HCT116 (cell line): ENCODE data around the gene DNASE1L3. TPM values are rescaled to one million over a fixed set of nuclear protein-coding genes. Genes with fewer than 3 reads are reported as not detected.
A peak's percentile ranks its signal among the peaks of the same experiment; 100 is the strongest.

ENCODE experiments used
- ATAC-seq: fragments of 200-7000 bp; cut with Tn5 transposase; 2 replicates; pipeline ENCODE4 v1.9.1; 2020; ENCODE audit warnings: mild to moderate bottlenecking, moderate library complexity
- BruUV-seq: library from RNA; stranded (reverse); fragments of 400-500 nt; replicated peaks from 2 replicates; lab custom pipeline; 2021; lab: Mats Ljungman, UMichigan
- CTCF ChIA-PET: fragments of 300-600 bp; sonication (Branson Sonifier 250); formaldehyde crosslinking; loops from one replicate; lab custom pipeline; 2021; ENCODE audit warnings: antibody characterized with exemption; lab: Charles Lee
- POLR2A ChIA-PET: fragments of 300-600, 350-600 bp; sonication (Branson Sonifier 250); formaldehyde crosslinking; loops from one replicate; lab custom pipeline; 2021; ENCODE audit warnings: antibody characterized with exemption; lab: Charles Lee
- RAD21 ChIA-PET, 2 experiments: fragments of 300-600 bp; sonication (Branson Sonifier 250); formaldehyde crosslinking; loops; one replicate each; lab custom pipeline; 2023; ENCODE audit warnings: low total read pairs in 2 of 2; ENCODE audit not compliant: uncharacterized antibody in 2 of 2, unreplicated experiment in 2 of 2, low non-redundant PET in 1 of 2; lab: Charles Lee
- DNase-seq: peaks from one replicate; pipeline ENCODE4 v3.0.0-alpha.2; 2010; ENCODE audit warnings: low read depth, low spot score
- H2AFZ ChIP-seq: fragments of 200-600 bp; shearing (Covaris generic), sonication (generic); 2 replicates; pipeline ENCODE4 v1.6.1; 2017; ENCODE audit warnings: low read depth, mixed run types, mixed read lengths, antibody characterized with exemption, low read length; ENCODE audit not compliant: poor library complexity, severe bottlenecking
- H3K27ac ChIP-seq: 2 replicates; pipeline ENCODE4 v1.5.1; 2012; ENCODE audit warnings: low read depth, low read length
- H3K27me3 ChIP-seq: fragments of 200-600 bp; sonication (generic); 2 replicates; pipeline ENCODE4 v1.6.1; 2016; ENCODE audit warnings: mixed run types, low read length, mixed read lengths; ENCODE audit not compliant: insufficient read depth
- H3K36me3 ChIP-seq, 2 experiments: fragments of 200-500 bp in 1 of 2; fragments of 200-600 bp in 1 of 2; sonication (Bioruptor generic) in 1 of 2; sonication (generic) in 1 of 2; 2 replicates each; pipeline versions ENCODE4 v1.5.1 to v1.6.1; 2014 to 2016; ENCODE audit warnings: low read length in 2 of 2, inconsistent platforms in 1 of 2, mixed read lengths in 1 of 2, mixed run types in 1 of 2; ENCODE audit not compliant: insufficient read depth in 2 of 2, control insufficient read depth in 1 of 2
- H3K4me1 ChIP-seq, 2 experiments: fragments of 200-600 bp in 1 of 2; sonication (generic) in 1 of 2; 2 replicates each; pipeline versions ENCODE4 v1.5.1 to v1.6.1; 2012 to 2017; ENCODE audit warnings: low read length in 2 of 2, inconsistent platforms in 1 of 2, mild to moderate bottlenecking in 1 of 2, mixed read lengths in 1 of 2, mixed run types in 1 of 2, moderate library complexity in 1 of 2; ENCODE audit not compliant: insufficient read depth in 2 of 2, control insufficient read depth in 1 of 2
- H3K4me2 ChIP-seq: fragments of 200-600 bp; sonication (generic); 2 replicates; pipeline ENCODE4 v1.6.1; 2017; ENCODE audit warnings: mixed run types, low read length, mixed read lengths
- H3K4me3 ChIP-seq, 2 experiments: fragments of 200-600 bp in 1 of 2; sonication (generic) in 1 of 2; replicated peaks in 1 of 2; 2 replicates each; pipeline ENCODE4 v1.5.1; 2011 to 2016; ENCODE audit warnings: low read length in 2 of 2, control low read depth in 1 of 2, low read depth in 1 of 2, mild to moderate bottlenecking in 1 of 2, mixed read lengths in 1 of 2, mixed run types in 1 of 2
- H3K79me2 ChIP-seq: fragments of 200-600 bp; sonication (generic); 2 replicates; pipeline ENCODE4 v1.6.1; 2017; ENCODE audit warnings: mild to moderate bottlenecking, mixed run types, low read length, moderate library complexity, mixed read lengths; ENCODE audit not compliant: insufficient read depth
- H3K9ac ChIP-seq: fragments of 200-600 bp; sonication (generic); 2 replicates; pipeline ENCODE4 v1.6.1; 2016; ENCODE audit warnings: low read length, mixed read lengths
- H3K9me2 ChIP-seq: fragments of 200-600 bp; sonication (generic), shearing (Covaris generic); 2 replicates; pipeline ENCODE4 v1.6.1; 2017; ENCODE audit warnings: mixed run types, mild to moderate bottlenecking, moderate library complexity; ENCODE audit not compliant: insufficient read depth
- H3K9me3 ChIP-seq, 2 experiments: fragments of 200-500 bp in 1 of 2; fragments of 200-600 bp in 1 of 2; sonication (Bioruptor generic) in 1 of 2; sonication (generic) in 1 of 2; 2 replicates each; pipeline ENCODE4 v1.6.1; 2014 to 2017; ENCODE audit warnings: low read length in 2 of 2, mixed read lengths in 2 of 2, inconsistent platforms in 1 of 2, low read depth in 1 of 2, mild to moderate bottlenecking in 1 of 2, mixed run types in 1 of 2, moderate library complexity in 1 of 2; ENCODE audit not compliant: control insufficient read depth in 1 of 2, insufficient read depth in 1 of 2
- H4K20me1 ChIP-seq: fragments of 200-600 bp; sonication (generic), shearing (Covaris generic); 2 replicates; pipeline ENCODE4 v1.6.1; 2017; ENCODE audit warnings: mixed run types, mild to moderate bottlenecking, moderate library complexity; ENCODE audit not compliant: insufficient read depth
- CBX3 ChIP-seq: IDR thresholded peaks from 2 replicates; pipeline ENCODE4 v1.6.1; 2012; ENCODE audit warnings: low read depth
- CEBPB ChIP-seq: IDR thresholded peaks from 2 replicates; pipeline ENCODE4 v1.6.1; 2012; ENCODE audit warnings: low read depth
- EGR1 ChIP-seq: IDR thresholded peaks from 2 replicates; pipeline ENCODE4 v1.6.1; 2012; ENCODE audit warnings: low read depth
- ELF1 ChIP-seq: IDR thresholded peaks from 2 replicates; pipeline ENCODE4 v1.6.1; 2012; ENCODE audit warnings: low read depth, borderline replicate concordance
- EZH2 ChIP-seq: fragments of 200-600 bp; sonication (generic); IDR thresholded peaks from 2 replicates; pipeline ENCODE4 v1.6.1; 2017; ENCODE audit warnings: antibody characterized with exemption, mixed run types
- EZH2phosphoT487 ChIP-seq: fragments of 200-600 bp; IDR thresholded peaks from 2 replicates; pipeline ENCODE4 v1.6.1; 2018; ENCODE audit warnings: antibody characterized with exemption, borderline replicate concordance
- FOSL1 ChIP-seq: IDR thresholded peaks from 2 replicates; pipeline ENCODE4 v1.6.1; 2012; ENCODE audit warnings: low read depth
- JUND ChIP-seq: IDR thresholded peaks from 2 replicates; pipeline ENCODE4 v1.6.1; 2012
- POLR2A ChIP-seq: IDR thresholded peaks from 2 replicates; pipeline ENCODE4 v1.7.0; 2011; ENCODE audit warnings: borderline replicate concordance; ENCODE audit not compliant: insufficient read depth, insufficient read length; ENCODE audit errors: extremely low read depth
- POLR2AphosphoS5 ChIP-seq: IDR thresholded peaks from 2 replicates; pipeline ENCODE4 v1.6.1; 2011; ENCODE audit warnings: mild to moderate bottlenecking, low read depth, low read length, moderate library complexity
- SIN3A ChIP-seq: IDR thresholded peaks from 2 replicates; pipeline ENCODE4 v1.6.1; 2012; ENCODE audit warnings: low read depth
- SRF ChIP-seq: IDR thresholded peaks from 2 replicates; pipeline ENCODE4 v1.6.1; 2012; ENCODE audit warnings: low read depth
- YY1 ChIP-seq: IDR thresholded peaks from 2 replicates; pipeline ENCODE4 v1.6.1; 2011; ENCODE audit warnings: low read length, low read depth, moderate library complexity, mild to moderate bottlenecking; ENCODE audit not compliant: insufficient replicate concordance; ENCODE audit errors: extremely low read depth
- ZFX ChIP-seq: fragments of 450-650 bp; IDR thresholded peaks from 2 replicates; pipeline ENCODE4 v1.6.1; 2017
- ZNF274 ChIP-seq: fragments of 200-500 bp; sonication (Bioruptor generic); IDR thresholded peaks from 2 replicates; pipeline ENCODE4 v1.6.1; 2014; ENCODE audit warnings: mild to moderate bottlenecking, low read depth, low read length, inconsistent platforms
- intact Hi-C: fragments of 100-400 bp; cut with micrococcal nuclease; formaldehyde crosslinking; loops from 2 replicates; pipeline ENCODE4 v1.10.0; 2022
- total RNA-seq: library from RNA; stranded (reverse); gene quantifications from one replicate; pipeline ENCODE4 v1.2.1, GENCODE V29; 2021; ENCODE audit not compliant: unreplicated experiment
- TF ChIP-seq, protein P1 (sequence below): IDR thresholded peaks from 2 replicates; pipeline ENCODE4 v1.6.1; 2012; ENCODE audit warnings: low read depth

The DNASE1L3 gene
- total RNA-seq, 1 experiment from 2014 or later: not detected

DNA sequence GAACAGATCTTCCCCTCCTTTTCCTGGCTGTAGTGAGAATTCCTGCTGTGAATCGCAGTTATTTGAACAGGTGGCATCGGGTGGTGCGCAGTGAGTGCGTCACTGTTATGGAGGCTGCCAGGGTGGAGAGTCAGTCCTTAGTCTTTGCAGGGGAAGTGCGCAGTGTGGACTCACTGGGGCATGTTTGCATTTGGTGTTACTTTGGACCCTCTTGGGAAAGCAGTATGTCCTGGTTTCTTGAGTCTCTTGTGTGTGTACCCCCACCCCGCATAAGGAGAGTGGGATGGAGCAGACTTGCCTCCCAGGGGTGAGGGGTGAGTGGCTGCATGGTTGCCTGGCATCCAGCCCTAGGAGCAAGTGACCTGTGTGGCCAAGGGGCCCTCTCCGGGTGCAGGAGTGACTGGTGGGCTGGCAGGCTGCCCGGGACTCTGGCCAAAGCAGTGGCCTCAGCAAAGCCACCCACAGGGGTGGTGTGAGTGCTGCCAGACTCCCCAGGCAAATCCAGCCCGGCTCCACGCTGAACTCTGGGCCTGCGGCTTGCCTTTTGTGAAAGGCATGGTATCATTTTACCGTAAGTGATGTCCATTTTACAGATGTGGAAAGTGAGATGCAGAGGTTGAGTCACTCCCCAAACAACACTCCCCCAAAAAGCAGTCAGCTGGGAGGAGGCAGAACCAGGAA lies 46.4 kb downstream of the DNASE1L3 start:
- H3K36me3 ChIP-seq: peaks cover 10 to 14% of the 10 kb centered on the region in 2 experiments; a peak in 3 of 4 replicates

GRCh38 chr3:58163234-58163633 lies 47.5 kb downstream of the DNASE1L3 start:
- intact Hi-C loops: loop anchor here (5.0 kb wide), 1 partner anchor 156 kb away; the partner anchor contains the start of gene FLNB
- no peaks in the 10 kb centered on the region for H3K9me2 ChIP-seq
- H3K27me3 ChIP-seq: no peaks in the 10 kb centered on the region
- RAD21 ChIA-PET: no interaction called here
- no peak for ATAC-seq
- DNase-seq: no peak
- CTCF ChIA-PET: interaction anchor here (0.8 kb wide), 1 partner anchor 14 kb away, joined by 3 read pairs; no protein-coding TSS in a partner anchor
- no peaks in the 10 kb centered on the region for H3K79me2 ChIP-seq
- peaks cover 10 to 11% of the 10 kb centered on the region in 2 experiments; a peak in 2 of 4 replicates for H3K36me3 ChIP-seq
- no TSS peak for BruUV-seq
- H3K4me1 ChIP-seq: peaks cover 52 to 79% of the 10 kb centered on the region in 2 experiments
- no peak overlapping the region for H2AFZ ChIP-seq
- H3K9me3 ChIP-seq: no peaks in the 10 kb centered on the region
- no peaks in the 10 kb centered on the region for H4K20me1 ChIP-seq
- POLR2A ChIA-PET: no interaction called here
- H3K9ac ChIP-seq: no peak overlapping the region
- H3K4me3 ChIP-seq: no peak overlapping the region
- peak overlapping the region; percentile 39; the same call in 1 of the 2 replicates for H3K4me2 ChIP-seq
- H3K27ac ChIP-seq: no peak overlapping the region
- TF ChIP-seq CEBPB (no peak), SIN3A (no peak), CBX3 (no peak), ZNF274 (no peak), FOSL1 (no peak), EGR1 (no peak), SRF (no peak), EZH2 (no peak), EZH2phosphoT487 (no peak), POLR2A (no peak), ZFX (no peak), POLR2AphosphoS5 (no peak)
- TF ChIP-seq, protein P1, sequence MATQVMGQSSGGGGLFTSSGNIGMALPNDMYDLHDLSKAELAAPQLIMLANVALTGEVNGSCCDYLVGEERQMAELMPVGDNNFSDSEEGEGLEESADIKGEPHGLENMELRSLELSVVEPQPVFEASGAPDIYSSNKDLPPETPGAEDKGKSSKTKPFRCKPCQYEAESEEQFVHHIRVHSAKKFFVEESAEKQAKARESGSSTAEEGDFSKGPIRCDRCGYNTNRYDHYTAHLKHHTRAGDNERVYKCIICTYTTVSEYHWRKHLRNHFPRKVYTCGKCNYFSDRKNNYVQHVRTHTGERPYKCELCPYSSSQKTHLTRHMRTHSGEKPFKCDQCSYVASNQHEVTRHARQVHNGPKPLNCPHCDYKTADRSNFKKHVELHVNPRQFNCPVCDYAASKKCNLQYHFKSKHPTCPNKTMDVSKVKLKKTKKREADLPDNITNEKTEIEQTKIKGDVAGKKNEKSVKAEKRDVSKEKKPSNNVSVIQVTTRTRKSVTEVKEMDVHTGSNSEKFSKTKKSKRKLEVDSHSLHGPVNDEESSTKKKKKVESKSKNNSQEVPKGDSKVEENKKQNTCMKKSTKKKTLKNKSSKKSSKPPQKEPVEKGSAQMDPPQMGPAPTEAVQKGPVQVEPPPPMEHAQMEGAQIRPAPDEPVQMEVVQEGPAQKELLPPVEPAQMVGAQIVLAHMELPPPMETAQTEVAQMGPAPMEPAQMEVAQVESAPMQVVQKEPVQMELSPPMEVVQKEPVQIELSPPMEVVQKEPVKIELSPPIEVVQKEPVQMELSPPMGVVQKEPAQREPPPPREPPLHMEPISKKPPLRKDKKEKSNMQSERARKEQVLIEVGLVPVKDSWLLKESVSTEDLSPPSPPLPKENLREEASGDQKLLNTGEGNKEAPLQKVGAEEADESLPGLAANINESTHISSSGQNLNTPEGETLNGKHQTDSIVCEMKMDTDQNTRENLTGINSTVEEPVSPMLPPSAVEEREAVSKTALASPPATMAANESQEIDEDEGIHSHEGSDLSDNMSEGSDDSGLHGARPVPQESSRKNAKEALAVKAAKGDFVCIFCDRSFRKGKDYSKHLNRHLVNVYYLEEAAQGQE: no peak

More for the DNA sequence above, 46.4 kb downstream of the DNASE1L3 start:
- H3K4me3 ChIP-seq: no peak overlapping the region
- BruUV-seq: no TSS peak
- no peaks in the 10 kb centered on the region for H3K9me2 ChIP-seq
- POLR2A ChIA-PET: no interaction called here
- no peak for DNase-seq
- RAD21 ChIA-PET: no interaction called here
- ATAC-seq: no peak
- no peak overlapping the region for H2AFZ ChIP-seq
- TF ChIP-seq ZNF274: no peak
- TF ChIP-seq ELF1: no peak
- TF ChIP-seq CBX3: no peak
- no peak for TF ChIP-seq FOSL1
- no peak for TF ChIP-seq ZFX
- TF ChIP-seq JUND: no peak
- no peak for TF ChIP-seq YY1
- CTCF ChIA-PET: interaction anchor here (1.8 to 3.3 kb wide), 2 partner anchors 10 to 13 kb away, joined by 7 to 19 read pairs; no protein-coding TSS in a partner anchor
- H3K79me2 ChIP-seq: no peaks in the 10 kb centered on the region
- no peak overlapping the region for H3K9ac ChIP-seq
- intact Hi-C loops: loop anchor here (5.0 kb wide), 1 partner anchor 157 kb away; the partner anchor contains the start of gene FLNB
- no peak overlapping the region; the same call in 1 of the 2 replicates for H3K27ac ChIP-seq
- H4K20me1 ChIP-seq: no peaks in the 10 kb centered on the region
- peaks cover 52 to 76% of the 10 kb centered on the region in 2 experiments for H3K4me1 ChIP-seq
- no peaks in the 10 kb centered on the region for H3K27me3 ChIP-seq
- H3K4me2 ChIP-seq: peak overlapping the region; percentile 39
- H3K9me3 ChIP-seq: no peaks in the 10 kb centered on the region
